ENCODE measurements around the gene TP53INP2. TPM values are rescaled to one million over a fixed set of nuclear protein-coding genes. Genes with fewer than 3 reads are reported as not detected.
"Not testable (repeated sequence)": the region's sequence is repeated elsewhere in the genome, so short reads cannot be mapped to it uniquely, and the experiment has no call there.

Gene TP53INP2
- total and polyA plus RNA-seq, 2 experiments from 2014 or later, result 2.7 to 3.3 TPM

GRCh38 chr20:34713194-34713943 lies 9.2 kb downstream of the TP53INP2 start (continued):
- TF ChIP-seq JUNB (IDR thresholded peaks at IDR 0.05; ENCODE audit: unreplicated experiment), result no peak

GRCh38 chr20:34713944-34714515 lies 9.9 kb downstream of the TP53INP2 start:
- H3K27me3 ChIP-seq (ENCODE audit: insufficient read depth), result peaks cover 25% of the 10 kb centered on the region
- H4K20me1 ChIP-seq (replicated peaks; ENCODE audit: insufficient read depth); H3K4me1 ChIP-seq (ENCODE audit: insufficient read depth); H3K4me2 ChIP-seq; ATAC-seq; H3F3A ChIP-seq (replicated peaks; ENCODE audit: low read depth); H3K27ac ChIP-seq (ENCODE audit: low read depth); H3K79me2 ChIP-seq (replicated peaks; ENCODE audit: insufficient read depth); H3K36me3 Mint-ChIP-seq (ENCODE audit: low read depth); H3K36me3 ChIP-seq (ENCODE audit: insufficient read depth); H3K4me1 Mint-ChIP-seq; H3K4me3 Mint-ChIP-seq; DNase-seq (ENCODE audit: low spot score); H3K27ac Mint-ChIP-seq; H3K4me3 ChIP-seq; H3K9me3 Mint-ChIP-seq; H3K9me2 ChIP-seq (ENCODE audit: insufficient read depth); H2AFZ ChIP-seq: not testable (repeated sequence)
- peaks cover 22% of the 10 kb centered on the region for H3K27me3 Mint-ChIP-seq (ENCODE audit: insufficient read depth, low read depth, poor library complexity)

GRCh38 chr20:34715384-34715783 lies 11.2 kb downstream of the TP53INP2 start:
- no peak overlapping the region for H3K4me2 ChIP-seq
- Mint-ChIP-seq H3K4me3 (no peak overlapping the region), H3K27ac (no peak overlapping the region), H3K36me3 (ENCODE audit: low read depth) (no peaks in the 10 kb centered on the region), H3K4me1 (peaks cover 3% of the 10 kb centered on the region; the same call in 1 of the 3 replicates), H3K27me3 (ENCODE audit: insufficient read depth, low read depth, poor library complexity) (peaks cover 13% of the 10 kb centered on the region), H3K9me3 (no peaks in the 10 kb centered on the region; the same call in 2 of the 3 replicates)
- H2AFZ ChIP-seq, result no peak overlapping the region
- H3K27ac ChIP-seq (ENCODE audit: low read depth), result no peak overlapping the region
- H3K9me2 ChIP-seq (ENCODE audit: insufficient read depth), result no peaks in the 10 kb centered on the region
- H3F3A ChIP-seq (replicated peaks; ENCODE audit: low read depth), result no peaks in the 10 kb centered on the region
- no peak for TF ChIP-seq ZNF331 (CRISPR knock-in tag; IDR thresholded peaks at IDR 0.05; ENCODE audit: low read depth)
- TF ChIP-seq REST (IDR thresholded peaks at IDR 0.05; ENCODE audit: unreplicated experiment), result no peak
- no peak for TF ChIP-seq EZH2 (IDR thresholded peaks at IDR 0.05; ENCODE audit: low read depth, unreplicated experiment)
- TF ChIP-seq ZNF114 (CRISPR knock-in tag; IDR thresholded peaks at IDR 0.05), result no peak
- no peak for TF ChIP-seq JUNB (IDR thresholded peaks at IDR 0.05; ENCODE audit: unreplicated experiment)
- no peak for TF ChIP-seq POLR2AphosphoS5 (IDR thresholded peaks at IDR 0.05; ENCODE audit: low read depth)
- no peak for TF ChIP-seq CREB1 (CRISPR knock-in tag; IDR thresholded peaks at IDR 0.05; ENCODE audit: low read depth)
- no peak for TF ChIP-seq NANOG (IDR thresholded peaks at IDR 0.05; ENCODE audit: borderline replicate concordance)
- DNase-seq (ENCODE audit: low spot score), result no peak
- ATAC-seq, result no peak
- H4K20me1 ChIP-seq (replicated peaks; ENCODE audit: insufficient read depth), result no peaks in the 10 kb centered on the region
- H3K4me1 ChIP-seq (ENCODE audit: insufficient read depth), result peaks cover 4% of the 10 kb centered on the region; the same call in 1 of the 2 replicates
- H3K36me3 ChIP-seq (ENCODE audit: insufficient read depth), result no peaks in the 10 kb centered on the region
- no peak overlapping the region for H3K4me3 ChIP-seq
- no peaks in the 10 kb centered on the region for H3K79me2 ChIP-seq (replicated peaks; ENCODE audit: insufficient read depth)
- H3K27me3 ChIP-seq (ENCODE audit: insufficient read depth), result peaks cover 21% of the 10 kb centered on the region
